HCT116 (cell line): ENCODE measurements around the gene DCAF8L1. TPM values are rescaled to one million over a fixed set of nuclear protein-coding genes. Genes with fewer than 3 reads are reported as not detected.

Experiments
- ATAC-seq: fragments of 200-7000 bp; cut with Tn5 transposase; 2 replicates; pipeline ENCODE4 v1.9.1; 2020; ENCODE audit warnings: mild to moderate bottlenecking, moderate library complexity
- BruUV-seq: library from RNA; stranded (reverse); fragments of 400-500 nt; replicated peaks from 2 replicates; lab custom pipeline; 2021; lab: Mats Ljungman, UMichigan
- CTCF ChIA-PET: fragments of 300-600 bp; sonication (Branson Sonifier 250); formaldehyde crosslinking; loops from one replicate; lab custom pipeline; 2021; ENCODE audit warnings: antibody characterized with exemption; lab: Charles Lee
- POLR2A ChIA-PET: fragments of 300-600, 350-600 bp; sonication (Branson Sonifier 250); formaldehyde crosslinking; loops from one replicate; lab custom pipeline; 2021; ENCODE audit warnings: antibody characterized with exemption; lab: Charles Lee
- RAD21 ChIA-PET, 2 experiments: fragments of 300-600 bp; sonication (Branson Sonifier 250); formaldehyde crosslinking; loops; one replicate each; lab custom pipeline; 2023; ENCODE audit warnings: low total read pairs in 2 of 2; ENCODE audit not compliant: uncharacterized antibody in 2 of 2, unreplicated experiment in 2 of 2, low non-redundant PET in 1 of 2; lab: Charles Lee
- DNase-seq: peaks from one replicate; pipeline ENCODE4 v3.0.0-alpha.2; 2010; ENCODE audit warnings: low read depth, low spot score
- H2AFZ ChIP-seq: fragments of 200-600 bp; shearing (Covaris generic), sonication (generic); 2 replicates; pipeline ENCODE4 v1.6.1; 2017; ENCODE audit warnings: low read depth, mixed run types, mixed read lengths, antibody characterized with exemption, low read length; ENCODE audit not compliant: poor library complexity, severe bottlenecking
- H3K27ac ChIP-seq: 2 replicates; pipeline ENCODE4 v1.5.1; 2012; ENCODE audit warnings: low read depth, low read length
- H3K27me3 ChIP-seq: fragments of 200-600 bp; sonication (generic); 2 replicates; pipeline ENCODE4 v1.6.1; 2016; ENCODE audit warnings: mixed run types, low read length, mixed read lengths; ENCODE audit not compliant: insufficient read depth
- H3K36me3 ChIP-seq, 2 experiments: fragments of 200-500 bp in 1 of 2; fragments of 200-600 bp in 1 of 2; sonication (Bioruptor generic) in 1 of 2; sonication (generic) in 1 of 2; 2 replicates each; pipeline versions ENCODE4 v1.5.1 to v1.6.1; 2014 to 2016; ENCODE audit warnings: low read length in 2 of 2, inconsistent platforms in 1 of 2, mixed read lengths in 1 of 2, mixed run types in 1 of 2; ENCODE audit not compliant: insufficient read depth in 2 of 2, control insufficient read depth in 1 of 2
- H3K4me1 ChIP-seq, 2 experiments: fragments of 200-600 bp in 1 of 2; sonication (generic) in 1 of 2; 2 replicates each; pipeline versions ENCODE4 v1.5.1 to v1.6.1; 2012 to 2017; ENCODE audit warnings: low read length in 2 of 2, inconsistent platforms in 1 of 2, mild to moderate bottlenecking in 1 of 2, mixed read lengths in 1 of 2, mixed run types in 1 of 2, moderate library complexity in 1 of 2; ENCODE audit not compliant: insufficient read depth in 2 of 2, control insufficient read depth in 1 of 2
- H3K4me2 ChIP-seq: fragments of 200-600 bp; sonication (generic); 2 replicates; pipeline ENCODE4 v1.6.1; 2017; ENCODE audit warnings: mixed run types, low read length, mixed read lengths
- H3K4me3 ChIP-seq, 2 experiments: fragments of 200-600 bp in 1 of 2; sonication (generic) in 1 of 2; replicated peaks in 1 of 2; 2 replicates each; pipeline ENCODE4 v1.5.1; 2011 to 2016; ENCODE audit warnings: low read length in 2 of 2, control low read depth in 1 of 2, low read depth in 1 of 2, mild to moderate bottlenecking in 1 of 2, mixed read lengths in 1 of 2, mixed run types in 1 of 2
- H3K79me2 ChIP-seq: fragments of 200-600 bp; sonication (generic); 2 replicates; pipeline ENCODE4 v1.6.1; 2017; ENCODE audit warnings: mild to moderate bottlenecking, mixed run types, low read length, moderate library complexity, mixed read lengths; ENCODE audit not compliant: insufficient read depth
- H3K9ac ChIP-seq: fragments of 200-600 bp; sonication (generic); 2 replicates; pipeline ENCODE4 v1.6.1; 2016; ENCODE audit warnings: low read length, mixed read lengths
- H3K9me2 ChIP-seq: fragments of 200-600 bp; sonication (generic), shearing (Covaris generic); 2 replicates; pipeline ENCODE4 v1.6.1; 2017; ENCODE audit warnings: mixed run types, mild to moderate bottlenecking, moderate library complexity; ENCODE audit not compliant: insufficient read depth
- H3K9me3 ChIP-seq, 2 experiments: fragments of 200-500 bp in 1 of 2; fragments of 200-600 bp in 1 of 2; sonication (Bioruptor generic) in 1 of 2; sonication (generic) in 1 of 2; 2 replicates each; pipeline ENCODE4 v1.6.1; 2014 to 2017; ENCODE audit warnings: low read length in 2 of 2, mixed read lengths in 2 of 2, inconsistent platforms in 1 of 2, low read depth in 1 of 2, mild to moderate bottlenecking in 1 of 2, mixed run types in 1 of 2, moderate library complexity in 1 of 2; ENCODE audit not compliant: control insufficient read depth in 1 of 2, insufficient read depth in 1 of 2
- H4K20me1 ChIP-seq: fragments of 200-600 bp; sonication (generic), shearing (Covaris generic); 2 replicates; pipeline ENCODE4 v1.6.1; 2017; ENCODE audit warnings: mixed run types, mild to moderate bottlenecking, moderate library complexity; ENCODE audit not compliant: insufficient read depth
- ATF3 ChIP-seq: IDR thresholded peaks from 2 replicates; pipeline ENCODE4 v1.6.1; 2012
- CBX3 ChIP-seq: IDR thresholded peaks from 2 replicates; pipeline ENCODE4 v1.6.1; 2012; ENCODE audit warnings: low read depth
- CEBPB ChIP-seq: IDR thresholded peaks from 2 replicates; pipeline ENCODE4 v1.6.1; 2012; ENCODE audit warnings: low read depth
- CTCF ChIP-seq, 3 experiments: fragments of 200-600 bp in 1 of 3; sonication (generic) in 1 of 3; IDR thresholded peaks in 2 of 3; conservative IDR thresholded peaks in 1 of 3; 2 replicates each; pipeline ENCODE4 v1.5.1; 2012 to 2017; ENCODE audit warnings: low read depth in 2 of 3, low read length in 2 of 3, antibody characterized with exemption in 1 of 3, borderline replicate concordance in 1 of 3, control low read depth in 1 of 3, mild to moderate bottlenecking in 1 of 3, mixed read lengths in 1 of 3, mixed run types in 1 of 3, moderate library complexity in 1 of 3; ENCODE audit not compliant: insufficient read depth in 1 of 3
- EGR1 ChIP-seq: IDR thresholded peaks from 2 replicates; pipeline ENCODE4 v1.6.1; 2012; ENCODE audit warnings: low read depth
- ELF1 ChIP-seq: IDR thresholded peaks from 2 replicates; pipeline ENCODE4 v1.6.1; 2012; ENCODE audit warnings: low read depth, borderline replicate concordance
- EZH2 ChIP-seq: fragments of 200-600 bp; sonication (generic); IDR thresholded peaks from 2 replicates; pipeline ENCODE4 v1.6.1; 2017; ENCODE audit warnings: antibody characterized with exemption, mixed run types
- FOSL1 ChIP-seq: IDR thresholded peaks from 2 replicates; pipeline ENCODE4 v1.6.1; 2012; ENCODE audit warnings: low read depth
- JUND ChIP-seq: IDR thresholded peaks from 2 replicates; pipeline ENCODE4 v1.6.1; 2012
- SIN3A ChIP-seq: IDR thresholded peaks from 2 replicates; pipeline ENCODE4 v1.6.1; 2012; ENCODE audit warnings: low read depth
- SP1 ChIP-seq: IDR thresholded peaks from 2 replicates; pipeline ENCODE4 v1.6.1; 2012; ENCODE audit warnings: low read depth
- SRF ChIP-seq: IDR thresholded peaks from 2 replicates; pipeline ENCODE4 v1.6.1; 2012; ENCODE audit warnings: low read depth
- TCF7L2 ChIP-seq: IDR thresholded peaks from 2 replicates; pipeline ENCODE4 v1.7.0; 2011; ENCODE audit warnings: borderline replicate concordance, inconsistent platforms; ENCODE audit not compliant: insufficient read depth, insufficient read length; ENCODE audit errors: extremely low read depth
- YY1 ChIP-seq: IDR thresholded peaks from 2 replicates; pipeline ENCODE4 v1.6.1; 2011; ENCODE audit warnings: low read length, low read depth, moderate library complexity, mild to moderate bottlenecking; ENCODE audit not compliant: insufficient replicate concordance; ENCODE audit errors: extremely low read depth
- ZFX ChIP-seq: fragments of 450-650 bp; IDR thresholded peaks from 2 replicates; pipeline ENCODE4 v1.6.1; 2017
- ZNF274 ChIP-seq: fragments of 200-500 bp; sonication (Bioruptor generic); IDR thresholded peaks from 2 replicates; pipeline ENCODE4 v1.6.1; 2014; ENCODE audit warnings: mild to moderate bottlenecking, low read depth, low read length, inconsistent platforms
- intact Hi-C: fragments of 100-400 bp; cut with micrococcal nuclease; formaldehyde crosslinking; loops from 2 replicates; pipeline ENCODE4 v1.10.0; 2022
- total RNA-seq: library from RNA; stranded (reverse); gene quantifications from one replicate; pipeline ENCODE4 v1.2.1, GENCODE V29; 2021; ENCODE audit not compliant: unreplicated experiment
- TF ChIP-seq, protein P1 (sequence below): IDR thresholded peaks from 2 replicates; pipeline ENCODE4 v1.6.1; 2011; ENCODE audit warnings: mild to moderate bottlenecking, low read length, moderate library complexity; ENCODE audit not compliant: insufficient replicate concordance; ENCODE audit errors: extremely low read depth
- TF ChIP-seq, protein P2 (sequence below): IDR thresholded peaks from 2 replicates; pipeline ENCODE4 v1.6.1; 2012; ENCODE audit warnings: low read depth

Gene DCAF8L1
- total RNA-seq, 1 experiment from 2014 or later = not detected

GRCh38 chrX:27933361-27933760 is 47.9 kb downstream of the DCAF8L1 start:
- Histone ChIP-seq H3K4me2 (no peak overlapping the region), H3K27me3 (no peaks in the 10 kb centered on the region), H4K20me1 (no peaks in the 10 kb centered on the region), H3K27ac (no peak overlapping the region), H3K79me2 (no peaks in the 10 kb centered on the region), H2AFZ (no peak overlapping the region), H3K9ac (no peak overlapping the region), H3K4me3 (no peak overlapping the region), H3K4me1 (no peaks in the 10 kb centered on the region), H3K9me3 (no peaks in the 10 kb centered on the region), H3K36me3 (no peaks in the 10 kb centered on the region), H3K9me2 (no peaks in the 10 kb centered on the region)
- ChIA-PET POLR2A (no interaction called here), CTCF (no interaction called here), RAD21 (no interaction called here)
- no TSS peak for BruUV-seq
- intact Hi-C loops = no loop called here
- DNase-seq (no peak), ATAC-seq (no peak)
- TF ChIP-seq, protein P1, sequence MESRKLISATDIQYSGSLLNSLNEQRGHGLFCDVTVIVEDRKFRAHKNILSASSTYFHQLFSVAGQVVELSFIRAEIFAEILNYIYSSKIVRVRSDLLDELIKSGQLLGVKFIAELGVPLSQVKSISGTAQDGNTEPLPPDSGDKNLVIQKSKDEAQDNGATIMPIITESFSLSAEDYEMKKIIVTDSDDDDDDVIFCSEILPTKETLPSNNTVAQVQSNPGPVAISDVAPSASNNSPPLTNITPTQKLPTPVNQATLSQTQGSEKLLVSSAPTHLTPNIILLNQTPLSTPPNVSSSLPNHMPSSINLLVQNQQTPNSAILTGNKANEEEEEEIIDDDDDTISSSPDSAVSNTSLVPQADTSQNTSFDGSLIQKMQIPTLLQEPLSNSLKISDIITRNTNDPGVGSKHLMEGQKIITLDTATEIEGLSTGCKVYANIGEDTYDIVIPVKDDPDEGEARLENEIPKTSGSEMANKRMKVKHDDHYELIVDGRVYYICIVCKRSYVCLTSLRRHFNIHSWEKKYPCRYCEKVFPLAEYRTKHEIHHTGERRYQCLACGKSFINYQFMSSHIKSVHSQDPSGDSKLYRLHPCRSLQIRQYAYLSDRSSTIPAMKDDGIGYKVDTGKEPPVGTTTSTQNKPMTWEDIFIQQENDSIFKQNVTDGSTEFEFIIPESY = no peak
- TF ChIP-seq CEBPB = no peak
- TF ChIP-seq ZNF274 = no peak
- TF ChIP-seq ZFX = no peak
- no peak for TF ChIP-seq EGR1
- TF ChIP-seq EZH2 = no peak
- no peak for TF ChIP-seq CBX3
- TF ChIP-seq SIN3A = no peak
- TF ChIP-seq YY1 = no peak
- no peak for TF ChIP-seq ELF1
- no peak for TF ChIP-seq TCF7L2
- no peak for TF ChIP-seq CTCF (IDR thresholded peaks at IDR 0.05 in 2 of 3, conservative IDR thresholded peaks at IDR 0.05 in 1 of 3; ENCODE audit: borderline replicate concordance in 1 of 3, insufficient read depth in 1 of 3, low read depth in 2 of 3, low read length in 2 of 3)
- no peak for TF ChIP-seq SP1
- no peak for TF ChIP-seq JUND
- no peak for TF ChIP-seq FOSL1
- TF ChIP-seq, protein P2, sequence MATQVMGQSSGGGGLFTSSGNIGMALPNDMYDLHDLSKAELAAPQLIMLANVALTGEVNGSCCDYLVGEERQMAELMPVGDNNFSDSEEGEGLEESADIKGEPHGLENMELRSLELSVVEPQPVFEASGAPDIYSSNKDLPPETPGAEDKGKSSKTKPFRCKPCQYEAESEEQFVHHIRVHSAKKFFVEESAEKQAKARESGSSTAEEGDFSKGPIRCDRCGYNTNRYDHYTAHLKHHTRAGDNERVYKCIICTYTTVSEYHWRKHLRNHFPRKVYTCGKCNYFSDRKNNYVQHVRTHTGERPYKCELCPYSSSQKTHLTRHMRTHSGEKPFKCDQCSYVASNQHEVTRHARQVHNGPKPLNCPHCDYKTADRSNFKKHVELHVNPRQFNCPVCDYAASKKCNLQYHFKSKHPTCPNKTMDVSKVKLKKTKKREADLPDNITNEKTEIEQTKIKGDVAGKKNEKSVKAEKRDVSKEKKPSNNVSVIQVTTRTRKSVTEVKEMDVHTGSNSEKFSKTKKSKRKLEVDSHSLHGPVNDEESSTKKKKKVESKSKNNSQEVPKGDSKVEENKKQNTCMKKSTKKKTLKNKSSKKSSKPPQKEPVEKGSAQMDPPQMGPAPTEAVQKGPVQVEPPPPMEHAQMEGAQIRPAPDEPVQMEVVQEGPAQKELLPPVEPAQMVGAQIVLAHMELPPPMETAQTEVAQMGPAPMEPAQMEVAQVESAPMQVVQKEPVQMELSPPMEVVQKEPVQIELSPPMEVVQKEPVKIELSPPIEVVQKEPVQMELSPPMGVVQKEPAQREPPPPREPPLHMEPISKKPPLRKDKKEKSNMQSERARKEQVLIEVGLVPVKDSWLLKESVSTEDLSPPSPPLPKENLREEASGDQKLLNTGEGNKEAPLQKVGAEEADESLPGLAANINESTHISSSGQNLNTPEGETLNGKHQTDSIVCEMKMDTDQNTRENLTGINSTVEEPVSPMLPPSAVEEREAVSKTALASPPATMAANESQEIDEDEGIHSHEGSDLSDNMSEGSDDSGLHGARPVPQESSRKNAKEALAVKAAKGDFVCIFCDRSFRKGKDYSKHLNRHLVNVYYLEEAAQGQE = no peak
- TF ChIP-seq SRF = no peak
- no peak for TF ChIP-seq ATF3
